IMR-90 (cell line): ENCODE data around the gene DDR1. TPM values are rescaled to one million over a fixed set of nuclear protein-coding genes. Genes with fewer than 3 reads are reported as not detected.

Experiments
- ATAC-seq: fragments of 200-7000 bp; cut with Tn5 transposase; 2 replicates; pipeline ENCODE4 v1.9.1; 2020; ENCODE audit warnings: low read depth, mild to moderate bottlenecking, moderate library complexity
- BruUV-seq: library from RNA; stranded (reverse); fragments of 400-500 nt; replicated peaks from 2 replicates; lab custom pipeline; 2021; lab: Mats Ljungman, UMichigan
- CTCF ChIA-PET: fragments of 300-600 bp; formaldehyde crosslinking; extraction: SDS; loops from one replicate; lab custom pipeline; 2021; ENCODE audit warnings: antibody characterized with exemption; lab: Yijun Ruan, JAX
- POLR2A ChIA-PET: fragments of 300-600 bp; sonication (Branson Sonifier 250); formaldehyde crosslinking; loops from one replicate; lab custom pipeline; 2022; ENCODE audit warnings: antibody characterized with exemption; ENCODE audit not compliant: unreplicated experiment; lab: Charles Lee
- DNase-seq: peaks from one replicate; pipeline ENCODE4 v3.0.0; 2013
- H2AFZ ChIP-seq: replicated peaks from 2 replicates; pipeline ENCODE3; 2013; ENCODE audit warnings: low read length, mild to moderate bottlenecking; ENCODE audit not compliant: poor library complexity
- H2AK5ac ChIP-seq: 2 replicates; pipeline ENCODE4 v1.6.1; 2013; ENCODE audit warnings: low read depth, low read length, inconsistent platforms
- H2AK9ac ChIP-seq: replicated peaks from 2 replicates; pipeline ENCODE3; 2013; ENCODE audit warnings: mild to moderate bottlenecking, low read depth, low read length, moderate library complexity; ENCODE audit not compliant: poor library complexity
- H2BK120ac ChIP-seq: 2 replicates; pipeline ENCODE4 v1.6.1; 2013; ENCODE audit warnings: low read depth, low read length, inconsistent platforms
- H2BK15ac ChIP-seq: 3 replicates; pipeline ENCODE4 v1.6.1; 2013; ENCODE audit warnings: low read depth, low read length, inconsistent platforms
- H2BK20ac ChIP-seq: 2 replicates; pipeline ENCODE4 v1.6.1; 2013; ENCODE audit warnings: low read depth, mild to moderate bottlenecking, inconsistent platforms, low read length, moderate library complexity
- H2BK5ac ChIP-seq: 2 replicates; pipeline ENCODE4 v1.6.1; 2013; ENCODE audit warnings: mild to moderate bottlenecking, low read depth, low read length, inconsistent platforms; ENCODE audit not compliant: poor library complexity, severe bottlenecking
- H3K14ac ChIP-seq: replicated peaks from 2 replicates; pipeline ENCODE4 v1.6.1; 2013; ENCODE audit warnings: low read depth, low read length, inconsistent platforms
- H3K18ac ChIP-seq: 2 replicates; pipeline ENCODE4 v1.6.1; 2013; ENCODE audit warnings: low read depth, low read length, control low read depth
- H3K23ac ChIP-seq: 2 replicates; pipeline ENCODE4 v1.6.1; 2013; ENCODE audit warnings: low read depth, low read length, inconsistent platforms
- H3K27ac ChIP-seq: 2 replicates; pipeline ENCODE4 v1.5.1; 2013; ENCODE audit warnings: mild to moderate bottlenecking, control low read depth, low read length; ENCODE audit not compliant: insufficient read depth
- H3K27me3 ChIP-seq: 2 replicates; pipeline ENCODE4 v1.6.1; 2013; ENCODE audit warnings: low read length; ENCODE audit not compliant: control insufficient read depth, insufficient read depth
- H3K36me3 ChIP-seq: 2 replicates; pipeline ENCODE4 v1.6.1; 2013; ENCODE audit warnings: low read length, mixed read lengths; ENCODE audit not compliant: control insufficient read depth, insufficient read depth
- H3K4ac ChIP-seq: 2 replicates; pipeline ENCODE4 v1.6.1; 2013; ENCODE audit warnings: low read depth, low read length, inconsistent platforms
- H3K4me1 ChIP-seq: 2 replicates; pipeline ENCODE4 v1.6.1; 2013; ENCODE audit warnings: low read length, mixed read lengths; ENCODE audit not compliant: control insufficient read depth, insufficient read depth
- H3K4me2 ChIP-seq: 2 replicates; pipeline ENCODE4 v1.6.1; 2013; ENCODE audit warnings: low read depth, mild to moderate bottlenecking, control low read depth, low read length, moderate library complexity
- H3K4me3 ChIP-seq: 2 replicates; pipeline ENCODE4 v1.5.1; 2013; ENCODE audit warnings: low read depth, mild to moderate bottlenecking, control low read depth, low read length, moderate library complexity; ENCODE audit not compliant: insufficient read depth
- H3K56ac ChIP-seq: 2 replicates; pipeline ENCODE4 v1.6.1; 2013; ENCODE audit warnings: low read length, inconsistent platforms; ENCODE audit not compliant: insufficient read depth; ENCODE audit errors: extremely low read depth
- H3K79me1 ChIP-seq, 2 experiments: 2 replicates each; pipeline ENCODE4 v1.6.1; 2013; ENCODE audit warnings: low read length in 2 of 2, inconsistent platforms in 1 of 2, low read depth in 1 of 2
- H3K9ac ChIP-seq: 2 replicates; pipeline ENCODE4 v1.6.1; 2013; ENCODE audit warnings: low read depth, low read length, control low read depth
- H3K9me1 ChIP-seq: 2 replicates; pipeline ENCODE4 v1.6.1; 2013; ENCODE audit warnings: low read length, inconsistent platforms; ENCODE audit not compliant: insufficient read depth
- H3K9me3 ChIP-seq: 2 replicates; pipeline ENCODE4 v1.6.1; 2013; ENCODE audit warnings: low read length; ENCODE audit not compliant: control insufficient read depth, insufficient read depth
- H4K20me1 ChIP-seq: 2 replicates; pipeline ENCODE4 v1.6.1; 2013; ENCODE audit warnings: low read length, inconsistent platforms; ENCODE audit not compliant: insufficient read depth
- H4K5ac ChIP-seq: 2 replicates; pipeline ENCODE4 v1.6.1; 2013; ENCODE audit warnings: mild to moderate bottlenecking, low read depth, low read length, control low read depth
- H4K8ac ChIP-seq, 2 experiments: 2 replicates each; pipeline ENCODE4 v1.6.1; 2013; ENCODE audit warnings: low read depth in 2 of 2, low read length in 2 of 2, control low read depth in 1 of 2, inconsistent platforms in 1 of 2
- H4K91ac ChIP-seq: 2 replicates; pipeline ENCODE4 v1.6.1; 2013; ENCODE audit warnings: low read depth, low read length, inconsistent platforms; ENCODE audit not compliant: insufficient read depth
- BHLHE40 ChIP-seq: fragments of 150-350 bp; IDR thresholded peaks from 2 replicates; pipeline ENCODE4 v1.6.1; 2016; ENCODE audit warnings: mild to moderate bottlenecking, low read depth, low read length
- CEBPB ChIP-seq: IDR thresholded peaks from 2 replicates; pipeline ENCODE4 v1.6.1; 2012; ENCODE audit warnings: low read depth, low read length, improper control_type of control experiment
- CHD1 ChIP-seq: IDR thresholded peaks from 2 replicates; pipeline ENCODE4 v1.6.1; 2012; ENCODE audit warnings: low read depth, low read length, improper control_type of control experiment
- FOS ChIP-seq: fragments of 150-350 bp; IDR thresholded peaks from 2 replicates; pipeline ENCODE4 v1.6.1; 2016; ENCODE audit warnings: low read depth, low read length
- MAFK ChIP-seq: IDR thresholded peaks from 2 replicates; pipeline ENCODE4 v1.6.1; 2012; ENCODE audit warnings: low read depth, low read length, improper control_type of control experiment
- MAZ ChIP-seq: IDR thresholded peaks from 2 replicates; pipeline ENCODE4 v1.6.1; 2012; ENCODE audit warnings: low read depth, mild to moderate bottlenecking, low read length, improper control_type of control experiment, moderate library complexity, borderline replicate concordance
- MXI1 ChIP-seq: IDR thresholded peaks from 2 replicates; pipeline ENCODE4 v1.6.1; 2012; ENCODE audit warnings: low read depth, mild to moderate bottlenecking, low read length, moderate library complexity, borderline replicate concordance
- NFE2L2 ChIP-seq: fragments of 150-350 bp; IDR thresholded peaks from 2 replicates; pipeline ENCODE4 v1.6.1; 2016; ENCODE audit warnings: low read depth, mild to moderate bottlenecking, low read length
- POLR2A ChIP-seq: IDR thresholded peaks from 2 replicates; pipeline ENCODE4 v1.6.1; 2012; ENCODE audit warnings: mild to moderate bottlenecking, low read depth, low read length
- RAD21 ChIP-seq: IDR thresholded peaks from 2 replicates; pipeline ENCODE4 v1.6.1; 2012; ENCODE audit warnings: low read length, improper control_type of control experiment
- RCOR1 ChIP-seq: IDR thresholded peaks from 2 replicates; pipeline ENCODE4 v1.6.1; 2012; ENCODE audit warnings: mild to moderate bottlenecking, low read length, improper control_type of control experiment; ENCODE audit not compliant: insufficient replicate concordance
- RFX5 ChIP-seq: IDR thresholded peaks from 2 replicates; pipeline ENCODE4 v1.8.0; 2012; ENCODE audit warnings: low read depth, mild to moderate bottlenecking, low read length, moderate library complexity
- SMC3 ChIP-seq: fragments of 150-350 bp; IDR thresholded peaks from 2 replicates; pipeline ENCODE4 v1.6.1; 2016; ENCODE audit warnings: low read depth, mild to moderate bottlenecking, antibody characterized with exemption, low read length, moderate library complexity
- WGBS, 2 experiments: methylation state at CpG; one replicate each; pipeline versions ENCODE4 v1.1.5 to v1.1.7; 2013; ENCODE audit warnings: missing lambda C conversion rate in 2 of 2; ENCODE audit not compliant: insufficient read length in 1 of 2; ENCODE audit errors: extremely low coverage in 2 of 2; 5-methylcytosine and 5-hydroxymethylcytosine counted together
- dilution Hi-C: fragments of 300-500 bp; cut with HindIII; formaldehyde crosslinking; loops from one replicate; pipeline ENCODE4 v1.14.3; 2018; ENCODE audit warnings: low sequenced_read_pairs; ENCODE audit not compliant: unreplicated experiment
- in situ Hi-C: fragments of 300-500 bp; cut with MboI; formaldehyde crosslinking; loops from 3 replicates; pipeline ENCODE4 v1.14.3; 2019; ENCODE audit warnings: low sequenced_read_pairs, inconsistent platforms, mixed read lengths
- intact Hi-C: fragments of 100-400 bp; cut with micrococcal nuclease; formaldehyde crosslinking; loops from 2 replicates; pipeline ENCODE4 v1.10.0; 2022
- polyA plus RNA-seq, 3 experiments: library from polyadenylated mRNA; depleted of rRNA; stranded (reverse); fragments of >200 nt; gene quantifications; 2 replicates each; pipeline ENCODE4 v1.2.3, GENCODE V29; 2012; ENCODE audit warnings: low replicate concordance in 1 of 3
- total RNA-seq: library from RNA; depleted of rRNA; stranded (reverse); fragments of >200 nt; gene quantifications from 2 replicates; pipeline ENCODE4 v1.2.3, GENCODE V29; 2012
- TF ChIP-seq, protein P1 (sequence below): fragments of 150-350 bp; IDR thresholded peaks from 2 replicates; pipeline ENCODE4 v1.6.1; 2016; ENCODE audit warnings: low read depth, mild to moderate bottlenecking, low read length, moderate library complexity, borderline replicate concordance
- TF ChIP-seq, protein P2 (sequence below): fragments of 150-350 bp; IDR thresholded peaks from 2 replicates; pipeline ENCODE4 v1.6.1; 2017; ENCODE audit warnings: mild to moderate bottlenecking, antibody characterized with exemption, low read length, low read depth
- TF ChIP-seq, protein P3 (sequence below): conservative IDR thresholded peaks from 2 replicates; pipeline ENCODE4 v1.5.1; 2012; ENCODE audit warnings: mild to moderate bottlenecking, low read depth, low read length, improper control_type of control experiment

DDR1 gene
- total and polyA plus RNA-seq, 2 of the 4 experiments (the other 2 are of a cell fraction) = 5.6 to 19.6 TPM

GRCh38 chr6:30917041-30917440, 32.7 kb downstream of the DDR1 start:
- Histone ChIP-seq H3K27me3 (no peaks in the 10 kb centered on the region), H2BK5ac (no peak overlapping the region), H2BK120ac (no peak overlapping the region), H3K4ac (no peak overlapping the region), H3K4me1 (peaks cover 12% of the 10 kb centered on the region), H3K9ac (no peak overlapping the region), H3K18ac (no peak overlapping the region), H3K9me3 (no peaks in the 10 kb centered on the region), H2BK20ac (no peak overlapping the region), H4K8ac (no peak overlapping the region), H2AFZ (no peak overlapping the region), H3K36me3 (peaks cover 35% of the 10 kb centered on the region), H4K91ac (no peak overlapping the region), H3K9me1 (no peaks in the 10 kb centered on the region), H3K4me3 (no peak overlapping the region), H4K5ac (no peak overlapping the region), H3K4me2 (no peak overlapping the region), H3K79me1 (peaks cover 5 to 6% of the 10 kb centered on the region in 2 experiments; a peak in 1 of 4 replicates), H3K56ac (no peak overlapping the region), H2AK9ac (no peak overlapping the region), H3K23ac (no peak overlapping the region), H3K27ac (no peak overlapping the region), H4K20me1 (no peaks in the 10 kb centered on the region), H3K14ac (no peak overlapping the region), H2AK5ac (no peak overlapping the region), H2BK15ac (no peak overlapping the region)
- ATAC-seq (no peak), DNase-seq (no peak)
- intact Hi-C loops = loop anchor here (10.0 kb wide), 1 partner anchor 278 kb away; no protein-coding TSS in a partner anchor
- WGBS, 2 experiments = 93% methylated on average over 5 of the region's 7 CpGs; no CpG with 5 or more reads in 1 of the 2 experiments
- in situ Hi-C loops = loop anchor here (5.0 kb wide), 1 partner anchor 160 kb away; no protein-coding TSS in a partner anchor
- dilution Hi-C loops = no loop called here
- no TSS peak for BruUV-seq
- no peak for TF ChIP-seq MAZ
- no peak for TF ChIP-seq NFE2L2
- TF ChIP-seq SMC3 = no peak
- TF ChIP-seq POLR2A = no peak
- TF ChIP-seq RFX5 = no peak
- no peak for TF ChIP-seq RAD21
- TF ChIP-seq, protein P1, sequence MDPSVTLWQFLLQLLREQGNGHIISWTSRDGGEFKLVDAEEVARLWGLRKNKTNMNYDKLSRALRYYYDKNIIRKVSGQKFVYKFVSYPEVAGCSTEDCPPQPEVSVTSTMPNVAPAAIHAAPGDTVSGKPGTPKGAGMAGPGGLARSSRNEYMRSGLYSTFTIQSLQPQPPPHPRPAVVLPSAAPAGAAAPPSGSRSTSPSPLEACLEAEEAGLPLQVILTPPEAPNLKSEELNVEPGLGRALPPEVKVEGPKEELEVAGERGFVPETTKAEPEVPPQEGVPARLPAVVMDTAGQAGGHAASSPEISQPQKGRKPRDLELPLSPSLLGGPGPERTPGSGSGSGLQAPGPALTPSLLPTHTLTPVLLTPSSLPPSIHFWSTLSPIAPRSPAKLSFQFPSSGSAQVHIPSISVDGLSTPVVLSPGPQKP = no peak
- TF ChIP-seq, protein P2, sequence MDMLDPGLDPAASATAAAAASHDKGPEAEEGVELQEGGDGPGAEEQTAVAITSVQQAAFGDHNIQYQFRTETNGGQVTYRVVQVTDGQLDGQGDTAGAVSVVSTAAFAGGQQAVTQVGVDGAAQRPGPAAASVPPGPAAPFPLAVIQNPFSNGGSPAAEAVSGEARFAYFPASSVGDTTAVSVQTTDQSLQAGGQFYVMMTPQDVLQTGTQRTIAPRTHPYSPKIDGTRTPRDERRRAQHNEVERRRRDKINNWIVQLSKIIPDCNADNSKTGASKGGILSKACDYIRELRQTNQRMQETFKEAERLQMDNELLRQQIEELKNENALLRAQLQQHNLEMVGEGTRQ = no peak
- no peak for TF ChIP-seq BHLHE40
- TF ChIP-seq CEBPB = no peak
- no peak for TF ChIP-seq FOS
- TF ChIP-seq MXI1 = no peak
- TF ChIP-seq, protein P3, sequence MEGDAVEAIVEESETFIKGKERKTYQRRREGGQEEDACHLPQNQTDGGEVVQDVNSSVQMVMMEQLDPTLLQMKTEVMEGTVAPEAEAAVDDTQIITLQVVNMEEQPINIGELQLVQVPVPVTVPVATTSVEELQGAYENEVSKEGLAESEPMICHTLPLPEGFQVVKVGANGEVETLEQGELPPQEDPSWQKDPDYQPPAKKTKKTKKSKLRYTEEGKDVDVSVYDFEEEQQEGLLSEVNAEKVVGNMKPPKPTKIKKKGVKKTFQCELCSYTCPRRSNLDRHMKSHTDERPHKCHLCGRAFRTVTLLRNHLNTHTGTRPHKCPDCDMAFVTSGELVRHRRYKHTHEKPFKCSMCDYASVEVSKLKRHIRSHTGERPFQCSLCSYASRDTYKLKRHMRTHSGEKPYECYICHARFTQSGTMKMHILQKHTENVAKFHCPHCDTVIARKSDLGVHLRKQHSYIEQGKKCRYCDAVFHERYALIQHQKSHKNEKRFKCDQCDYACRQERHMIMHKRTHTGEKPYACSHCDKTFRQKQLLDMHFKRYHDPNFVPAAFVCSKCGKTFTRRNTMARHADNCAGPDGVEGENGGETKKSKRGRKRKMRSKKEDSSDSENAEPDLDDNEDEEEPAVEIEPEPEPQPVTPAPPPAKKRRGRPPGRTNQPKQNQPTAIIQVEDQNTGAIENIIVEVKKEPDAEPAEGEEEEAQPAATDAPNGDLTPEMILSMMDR = no peak
- no peak for TF ChIP-seq CHD1
- no peak for TF ChIP-seq RCOR1
- no peak for TF ChIP-seq MAFK
- POLR2A ChIA-PET = no interaction called here
- CTCF ChIA-PET = interaction anchor here (3.1 kb wide), 1 partner anchor 154 kb away, joined by 12 read pairs; no protein-coding TSS in a partner anchor
